ENCODE data around the gene RBMS1. TPM values are rescaled to one million over a fixed set of nuclear protein-coding genes. Genes with fewer than 3 reads are reported as not detected.
A peak's percentile ranks its signal among the peaks of the same experiment; 100 is the strongest.

The RBMS1 gene
- total RNA-seq, 1 donor from 2014 or later = 119 TPM

- intact Hi-C loops (cut with DNase I) = no loop called here
- no peak for ATAC-seq
- no peak for DNase-seq (ENCODE audit: low spot score)
Measured at GRCh38 chr2:160333324-160334027, 160.1 kb downstream of the RBMS1 start.

GRCh38 chr2:160332318-160332717, 161.3 kb downstream of the RBMS1 start:
- ATAC-seq = peak; percentile 74
- intact Hi-C loops (cut with DNase I) = no loop called here
- peak; percentile 51 for DNase-seq (ENCODE audit: low spot score)

GRCh38 chr2:160331258-160332025, 162.2 kb downstream of the RBMS1 start:
- intact Hi-C loops (cut with DNase I) = no loop called here
- ATAC-seq = no peak

GRCh38 chr2:160328811-160329527, 164.6 kb downstream of the RBMS1 start:
- intact Hi-C loops (cut with DNase I) = no loop called here
- ATAC-seq (no peak), DNase-seq (ENCODE audit: low spot score) (no peak)

More at GRCh38 chr2:160331258-160332025, 162.2 kb downstream of the RBMS1 start:
- no peak for DNase-seq (ENCODE audit: low spot score)

GRCh38 chr2:160326786-160327185, 166.8 kb downstream of the RBMS1 start:
- peak; percentile 48 for ATAC-seq
- intact Hi-C loops (cut with DNase I) = no loop called here
- no peak for DNase-seq (ENCODE audit: low spot score)

- DNase-seq (ENCODE audit: low spot score) = no peak
- no peak for ATAC-seq
- intact Hi-C loops (cut with DNase I) = no loop called here
Measured at GRCh38 chr2:160325418-160325817, 168.2 kb downstream of the RBMS1 start.

- DNase-seq (ENCODE audit: low spot score) (no peak), ATAC-seq (no peak)
- intact Hi-C loops (cut with DNase I) = no loop called here
Measured at GRCh38 chr2:160324917-160325316, 168.7 kb downstream of the RBMS1 start.

- peak; percentile 65 for ATAC-seq
- DNase-seq (ENCODE audit: low spot score) = peak; percentile 76
- intact Hi-C loops (cut with DNase I) = no loop called here
Measured at GRCh38 chr2:160324161-160324800, 169.3 kb downstream of the RBMS1 start.

- ATAC-seq = no peak
- intact Hi-C loops (cut with DNase I) = no loop called here
- DNase-seq (ENCODE audit: low spot score) = no peak
Measured at GRCh38 chr2:160322320-160322719, 171.3 kb downstream of the RBMS1 start.

GRCh38 chr2:160321006-160321405, 172.6 kb downstream of the RBMS1 start:
- intact Hi-C loops (cut with DNase I) = no loop called here
- DNase-seq (ENCODE audit: low spot score) = no peak
- no peak for ATAC-seq

GRCh38 chr2:160319700-160320099, 173.9 kb downstream of the RBMS1 start:
- DNase-seq (ENCODE audit: low spot score) (no peak), ATAC-seq (no peak)
- intact Hi-C loops (cut with DNase I) = no loop called here

GRCh38 chr2:160318218-160318617, 175.4 kb downstream of the RBMS1 start:
- DNase-seq (ENCODE audit: low spot score) (no peak), ATAC-seq (no peak)
- intact Hi-C loops (cut with DNase I) = no loop called here

- ATAC-seq (peak; percentile 51), DNase-seq (ENCODE audit: low spot score) (no peak)
- intact Hi-C loops (cut with DNase I) = no loop called here
Measured at GRCh38 chr2:160317181-160318099, 176.2 kb downstream of the RBMS1 start.

- intact Hi-C loops (cut with DNase I) = no loop called here
- ATAC-seq = no peak
Measured at GRCh38 chr2:160315337-160315736, 178.3 kb downstream of the RBMS1 start.

GRCh38 chr2:160310118-160310828, 183.3 kb downstream of the RBMS1 start:
- intact Hi-C loops (cut with DNase I) = no loop called here
- no peak for ATAC-seq
- DNase-seq (ENCODE audit: low spot score) = no peak

More at GRCh38 chr2:160315337-160315736, 178.3 kb downstream of the RBMS1 start:
- no peak for DNase-seq (ENCODE audit: low spot score)

- DNase-seq (ENCODE audit: low spot score) (no peak), ATAC-seq (no peak)
- intact Hi-C loops (cut with DNase I) = no loop called here
Measured at GRCh38 chr2:160309585-160309984, 184.0 kb downstream of the RBMS1 start.

GRCh38 chr2:160308915-160309314, 184.7 kb downstream of the RBMS1 start:
- DNase-seq (ENCODE audit: low spot score) (no peak), ATAC-seq (peak; percentile 14)
- intact Hi-C loops (cut with DNase I) = no loop called here

GRCh38 chr2:160308476-160308875, 185.1 kb downstream of the RBMS1 start:
- ATAC-seq = no peak

More at GRCh38 chr2:160308476-160308875, 185.1 kb downstream of the RBMS1 start:
- DNase-seq (ENCODE audit: low spot score) = no peak
- intact Hi-C loops (cut with DNase I) = no loop called here

All from sciatic nerve (tissue), 2 donors.